GM19395 (cell line): ENCODE results near the gene TNPO1.

Source experiments
- ATAC-seq: cut with Tn5 transposase; IDR thresholded peaks from one replicate; pipeline ENCODE4 v1.9.1; 2021; ENCODE audit warnings: mild to moderate bottlenecking, moderate library complexity; ENCODE audit not compliant: unreplicated experiment

Gene TNPO1

DNA sequence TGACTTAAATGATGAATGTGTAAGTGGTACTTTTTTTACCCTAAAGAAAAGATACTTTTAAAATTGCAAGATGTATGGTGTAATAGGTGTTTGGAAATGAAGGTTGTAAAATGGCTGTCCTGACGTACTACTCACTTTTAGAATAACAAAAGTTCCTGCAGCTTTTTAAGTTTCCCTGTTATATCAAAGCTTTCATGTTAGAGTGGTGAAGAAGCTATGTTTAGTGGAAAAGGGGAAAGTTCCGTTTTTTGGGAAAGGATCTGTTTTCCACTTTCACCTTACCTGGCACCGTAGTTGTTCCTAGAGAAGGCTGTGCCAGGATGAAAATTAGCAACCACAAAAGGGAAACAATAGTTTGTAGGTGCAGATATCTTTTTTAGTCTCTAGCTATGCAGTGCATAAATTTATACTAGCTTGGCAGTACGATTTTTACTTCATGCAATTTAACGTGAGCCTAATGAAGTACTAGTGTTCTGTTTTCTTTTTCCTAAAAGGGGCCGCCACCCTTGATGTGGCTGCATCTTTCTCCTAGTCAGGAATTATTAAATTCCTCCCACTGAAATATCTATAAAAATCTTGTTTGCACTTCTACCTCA is 1.3 kb downstream of the TNPO1 start:
- ATAC-seq, result no peak

DNA sequence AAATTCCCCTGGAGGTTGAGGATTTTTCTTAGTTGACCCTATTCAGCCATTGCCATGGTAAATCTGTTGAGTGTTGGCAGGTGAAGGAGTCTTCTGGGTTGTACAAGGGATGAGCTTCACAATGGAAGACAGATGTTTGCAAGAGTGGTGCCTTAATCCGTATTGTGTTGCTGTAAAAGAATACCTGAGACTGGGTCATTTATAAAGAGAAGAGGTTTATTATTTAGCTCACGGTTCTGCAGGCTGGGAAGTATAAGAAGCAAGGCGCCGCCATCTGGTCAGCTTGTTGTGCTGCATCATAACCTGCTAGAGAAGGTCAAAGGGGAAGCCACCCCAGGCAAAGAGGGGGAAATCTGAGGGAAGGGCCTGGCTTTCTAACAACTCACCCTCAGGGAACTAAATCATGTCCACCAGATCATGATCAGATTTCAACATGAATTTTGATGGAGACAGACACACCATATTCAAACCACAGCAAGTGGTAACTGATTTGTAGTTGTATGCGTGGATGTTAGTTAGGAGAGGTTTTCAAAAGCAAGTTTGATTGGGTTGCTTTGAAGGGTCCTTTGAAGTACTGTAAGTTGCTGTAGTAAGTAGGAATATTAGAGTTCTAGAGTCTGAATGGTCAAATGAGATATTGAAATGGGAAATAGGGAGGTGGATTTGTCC is 2.5 kb downstream of the TNPO1 start:
- ATAC-seq, result no peak

DNA sequence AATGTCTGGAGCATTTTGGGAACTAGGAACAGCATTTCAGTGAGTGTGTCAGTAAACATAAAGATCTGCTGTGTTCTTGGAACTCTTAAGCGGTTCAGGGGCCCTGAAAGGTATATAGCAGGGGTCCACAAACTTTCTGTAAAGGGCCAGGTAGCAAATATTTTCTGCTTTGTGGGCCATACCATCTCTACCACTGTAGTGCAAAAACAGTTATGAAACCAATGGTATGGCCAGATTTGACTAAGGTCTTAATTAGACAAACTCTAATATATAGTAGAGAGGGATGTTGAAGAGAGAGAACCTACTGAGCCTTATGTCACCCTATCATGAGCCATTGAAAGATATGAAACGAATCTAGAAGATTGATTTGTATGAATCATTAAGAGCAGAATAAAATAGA is 5.3 kb downstream of the TNPO1 start:
- no peak for ATAC-seq

DNA sequence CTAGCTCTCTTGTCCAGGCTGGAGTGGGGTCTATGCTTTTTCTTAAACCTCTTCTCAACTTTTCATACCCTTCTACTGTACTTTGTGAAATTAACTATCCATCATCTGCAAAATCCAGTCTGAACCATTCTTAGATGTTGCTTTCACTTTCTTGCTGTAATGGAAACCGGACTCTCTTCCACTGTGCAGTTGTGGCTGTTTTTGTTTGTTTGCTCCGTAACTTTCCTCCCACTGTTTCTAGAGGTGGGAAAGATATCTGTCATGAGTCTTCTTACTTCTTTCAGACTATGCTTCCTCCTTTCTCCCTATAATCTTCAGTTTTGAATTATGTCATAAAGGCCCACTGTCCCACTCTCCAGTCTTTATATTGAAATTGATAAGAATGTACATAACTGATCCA is 6.5 kb downstream of the TNPO1 start:
- ATAC-seq, result no peak

DNA sequence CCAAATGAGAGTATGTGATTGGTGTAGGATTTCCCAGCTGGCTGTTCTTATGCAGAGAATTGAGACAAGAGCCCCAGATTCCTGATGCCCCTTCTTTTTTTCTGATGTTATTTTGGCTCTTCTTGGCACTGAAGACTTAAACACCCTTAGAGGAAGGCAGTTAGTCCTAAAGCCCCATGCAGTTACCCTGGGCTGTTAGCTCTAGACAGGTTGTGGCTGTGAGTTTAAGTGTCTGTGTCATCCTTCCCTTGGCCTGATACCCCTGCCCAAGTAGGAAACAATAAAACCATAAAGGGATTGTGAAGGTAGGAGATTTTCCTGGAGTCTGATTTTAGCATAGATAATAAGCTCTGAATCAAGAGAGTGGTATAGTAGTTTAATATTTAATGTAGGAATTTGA is 13.2 kb downstream of the TNPO1 start:
- no peak for ATAC-seq

DNA sequence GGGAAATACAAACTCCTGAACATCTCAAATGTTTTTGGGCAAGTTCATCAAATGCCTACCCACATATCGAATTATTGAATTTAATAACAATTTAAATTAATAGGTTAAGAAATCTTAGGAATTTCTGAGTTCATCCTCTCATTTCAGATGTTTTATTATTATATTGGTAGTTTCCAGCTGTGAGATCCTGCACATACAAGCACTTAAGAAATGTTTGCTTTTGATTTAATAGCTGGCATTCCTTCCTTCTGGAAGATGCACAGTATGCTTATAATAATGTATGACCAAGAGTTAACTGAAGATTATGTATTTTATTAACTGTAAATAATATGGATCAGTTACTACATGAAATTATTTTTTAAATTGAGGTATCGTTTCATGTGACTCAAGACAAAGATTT is 13.9 kb downstream of the TNPO1 start:
- ATAC-seq, result no peak

DNA sequence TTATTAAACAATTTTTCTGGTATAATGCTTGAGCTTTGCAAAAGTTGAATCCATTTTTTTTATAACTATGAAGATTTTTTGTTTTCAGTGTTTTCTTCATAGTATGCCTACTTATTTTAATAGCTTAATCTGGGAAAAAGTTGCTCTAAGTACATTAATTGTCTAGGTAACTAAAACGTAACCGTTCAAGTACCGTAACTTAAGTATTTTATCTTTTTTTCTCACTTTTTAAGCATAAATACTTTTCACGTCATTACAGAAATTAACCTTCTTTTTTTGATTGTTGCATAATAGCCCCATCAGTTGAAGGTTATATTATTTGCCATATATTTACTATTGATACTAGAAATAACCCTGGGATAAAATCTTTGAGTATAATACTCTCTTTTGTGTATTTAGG is 15.2 kb downstream of the TNPO1 start:
- no peak for ATAC-seq

DNA sequence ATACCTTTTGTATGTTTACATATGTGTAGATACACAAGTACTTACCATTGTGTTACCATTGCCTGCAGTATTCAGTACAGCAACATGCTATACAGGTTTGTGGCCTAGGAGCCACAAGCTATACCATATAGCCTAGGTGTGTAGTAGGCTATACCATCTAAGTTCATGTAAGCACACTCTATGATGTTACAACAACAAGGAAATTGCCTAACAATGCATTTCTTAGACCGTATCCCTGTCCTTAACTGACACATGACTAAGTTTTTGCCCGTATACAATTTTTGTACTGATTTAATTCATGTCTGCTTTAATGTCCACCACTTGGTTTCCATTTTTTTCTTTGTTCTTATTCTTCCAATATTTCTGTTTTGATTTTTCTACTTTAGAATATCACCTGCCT is 18.5 kb downstream of the TNPO1 start:
- no peak for ATAC-seq

DNA sequence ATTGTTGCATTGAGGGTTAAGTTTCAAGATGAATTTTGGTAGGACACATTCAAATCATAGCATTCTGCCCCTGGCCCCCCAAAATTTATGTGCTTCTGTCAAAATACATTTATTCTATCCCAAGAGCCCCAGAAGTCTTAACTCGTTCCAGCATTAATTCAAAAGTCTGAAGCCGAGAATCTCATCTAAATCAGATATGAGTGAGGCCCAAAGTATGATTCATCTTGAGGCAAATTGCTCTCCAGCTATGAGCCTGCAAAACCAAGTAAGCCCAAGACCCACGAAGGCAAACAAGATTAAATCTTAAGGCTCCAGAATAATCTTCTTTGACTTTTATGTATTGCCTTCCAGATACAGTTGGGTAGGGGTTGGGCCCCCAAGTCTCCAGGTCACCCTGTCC is 19.2 kb downstream of the TNPO1 start:
- no peak for ATAC-seq

DNA sequence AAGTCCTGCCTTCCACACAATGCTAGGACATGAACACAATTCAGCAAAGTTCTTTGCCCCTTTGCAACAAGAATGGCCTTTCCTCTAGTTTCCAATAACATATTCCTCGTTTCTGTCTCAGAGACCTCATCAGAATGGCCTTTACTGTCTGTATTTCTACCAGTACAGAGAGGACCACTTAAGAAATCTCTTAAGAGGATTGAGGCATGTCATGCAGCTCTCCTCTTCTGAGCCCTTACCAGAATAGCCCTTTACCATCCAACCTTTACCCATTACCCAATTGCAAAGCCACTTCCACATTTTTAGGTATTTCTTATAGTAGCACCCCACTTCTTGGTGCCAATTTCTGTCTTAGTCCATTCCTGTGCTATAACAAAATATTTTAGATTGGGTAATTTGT is 20.3 kb downstream of the TNPO1 start:
- ATAC-seq, result no peak

DNA sequence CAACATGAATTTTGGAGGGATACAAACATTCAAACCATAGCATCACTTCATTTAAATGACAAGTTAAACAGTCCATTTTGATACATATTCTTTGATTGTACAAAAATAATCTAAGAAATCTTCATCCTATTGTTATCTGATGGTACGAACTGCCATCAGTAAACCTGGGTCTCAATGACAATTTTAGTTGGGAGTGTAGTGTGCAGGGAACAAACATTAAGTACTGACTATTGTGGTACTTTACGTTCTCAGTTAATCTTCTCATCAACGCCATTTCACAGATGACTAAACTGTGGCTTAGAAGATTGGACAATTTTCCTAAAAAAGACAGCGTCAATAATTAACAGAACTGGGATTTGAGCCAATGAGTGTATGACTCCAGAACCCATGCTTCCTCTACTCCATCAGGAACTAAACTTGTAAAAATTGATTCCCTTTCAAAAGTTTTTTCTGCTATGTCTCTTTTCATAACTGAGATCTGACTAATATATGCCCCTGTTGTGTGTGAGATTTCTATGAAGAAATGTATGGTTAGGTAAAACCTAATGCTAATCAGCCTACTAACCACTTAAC is 21.1 kb downstream of the TNPO1 start:
- no peak for ATAC-seq

DNA sequence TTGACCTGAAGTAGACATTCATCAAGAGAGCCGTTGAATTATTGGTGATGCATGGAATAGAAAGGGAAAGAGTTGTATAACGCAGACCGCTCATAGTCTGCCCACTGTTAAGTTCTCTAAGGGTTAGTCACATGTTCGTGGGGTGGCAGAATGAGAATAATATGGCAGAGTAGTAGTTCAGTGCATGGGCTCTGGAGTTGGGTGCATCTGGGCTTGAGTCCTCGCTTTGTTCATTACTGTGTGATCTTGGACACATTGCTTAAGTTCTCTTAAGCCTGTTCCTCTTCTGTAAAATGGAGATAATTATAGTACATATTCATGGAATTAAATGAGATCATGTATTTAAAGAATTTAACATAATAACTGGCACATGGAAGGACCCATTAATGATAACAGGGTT is 23.6 kb downstream of the TNPO1 start:
- no peak for ATAC-seq

DNA sequence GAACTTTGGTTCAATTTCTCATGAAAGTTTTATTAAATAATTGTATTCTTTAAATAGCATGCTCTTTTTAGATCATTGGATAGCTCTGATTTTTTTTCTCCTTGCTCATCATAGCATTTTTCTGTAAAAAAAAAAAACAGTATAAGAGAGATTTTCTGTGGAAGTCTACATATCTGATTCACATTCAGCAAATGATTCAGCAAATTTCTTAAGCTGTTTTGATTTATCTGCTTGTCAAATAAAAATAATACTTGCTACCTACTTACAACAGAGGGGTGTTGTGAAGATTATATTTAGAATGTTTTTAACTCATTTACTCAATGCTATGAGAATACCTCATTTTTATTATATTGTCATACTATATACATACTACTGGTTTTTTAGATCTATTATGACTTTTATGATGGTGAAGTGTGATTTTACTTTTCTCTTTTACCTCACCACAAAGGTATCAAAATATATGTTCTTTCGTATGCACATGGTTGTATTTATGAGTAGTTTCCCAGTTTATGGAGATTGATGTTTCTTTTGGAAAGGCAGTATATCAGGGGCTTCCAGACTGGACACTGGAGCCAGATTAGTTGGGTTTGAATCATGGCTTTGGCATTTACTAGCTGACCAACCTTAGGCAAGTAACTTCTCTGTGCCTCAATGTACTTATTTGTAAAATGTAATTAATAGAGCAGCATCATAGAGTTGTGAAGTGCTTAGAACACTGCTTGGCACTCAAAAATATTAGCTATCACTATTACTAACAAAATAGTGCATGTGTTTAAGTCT is 25.5 kb downstream of the TNPO1 start:
- ATAC-seq, result no peak

DNA sequence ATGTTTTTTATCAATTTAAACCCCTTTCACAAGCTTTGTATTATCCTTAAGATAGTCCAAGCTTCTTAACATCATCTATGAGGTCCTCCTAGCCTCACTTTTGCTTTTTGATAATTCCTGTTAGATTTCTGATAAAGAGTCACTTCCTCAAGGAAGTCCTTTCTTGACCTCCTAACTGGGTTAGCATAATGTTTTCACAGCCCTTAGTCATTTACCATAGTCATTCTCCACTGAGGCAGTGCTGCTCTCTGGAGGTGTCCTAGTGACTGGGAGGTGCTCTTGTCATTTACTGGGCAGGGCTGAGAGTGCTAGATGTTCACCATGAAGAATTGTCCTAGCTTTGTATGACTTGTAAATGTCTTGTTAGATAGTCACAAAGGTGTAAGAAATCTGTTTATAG is 26.4 kb downstream of the TNPO1 start:
- ATAC-seq, result no peak

DNA sequence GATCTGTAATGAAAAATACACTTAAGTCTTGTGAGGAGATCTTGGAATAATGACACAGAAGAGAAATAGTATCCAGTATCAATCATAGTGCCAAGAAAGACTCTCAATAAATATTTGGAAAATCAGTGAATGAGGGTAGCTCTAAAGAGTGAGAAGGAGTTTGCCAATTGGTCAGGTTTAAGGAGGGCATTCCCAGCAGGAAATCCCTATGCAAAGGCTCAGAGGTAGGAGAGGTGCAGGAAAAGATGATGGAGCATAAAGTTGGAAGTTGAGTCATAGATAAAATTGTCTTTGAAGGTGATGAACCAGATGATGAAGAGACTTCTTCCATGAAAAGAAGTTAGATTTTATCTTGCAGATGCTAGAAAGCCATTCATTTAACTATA is 27.8 kb downstream of the TNPO1 start:
- ATAC-seq, result no peak

DNA sequence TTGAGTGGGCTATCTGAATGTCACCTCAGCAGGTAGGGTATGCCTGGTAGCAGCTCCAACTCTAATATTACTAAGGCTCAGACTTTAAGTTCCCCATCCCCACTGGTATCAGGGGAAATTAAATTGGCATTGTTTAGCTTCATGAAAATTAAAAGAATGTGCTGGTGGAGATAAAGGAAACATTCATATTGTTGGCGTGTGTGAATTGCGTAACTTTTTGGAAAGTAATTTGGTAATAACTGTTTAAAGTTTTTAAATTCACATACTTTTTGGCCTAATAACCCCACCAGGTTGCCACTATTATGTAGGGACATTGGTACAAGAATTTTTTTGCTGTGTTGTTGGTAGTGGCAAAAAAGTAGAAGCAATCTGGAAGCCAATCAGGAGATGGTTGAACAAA is 29.4 kb downstream of the TNPO1 start:
- no peak for ATAC-seq

DNA sequence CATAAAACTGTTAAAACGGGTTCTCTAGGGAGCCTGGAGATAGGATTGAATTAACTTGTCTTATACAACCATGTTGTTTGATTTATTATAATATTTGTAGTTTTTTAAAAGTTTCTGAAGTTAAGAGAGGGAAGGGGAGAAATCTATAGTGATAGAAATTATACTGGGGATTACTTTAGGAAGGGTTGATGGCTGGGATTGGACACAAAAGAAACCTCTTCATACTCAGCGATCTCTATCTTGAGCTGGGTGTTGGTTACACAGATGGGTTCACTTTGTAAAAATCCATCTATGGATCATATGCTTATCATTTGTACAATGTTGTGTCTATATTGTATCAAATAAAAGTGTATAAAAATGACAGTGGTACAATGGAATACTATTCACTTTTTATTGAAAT is 30.0 kb downstream of the TNPO1 start:
- no peak for ATAC-seq

DNA sequence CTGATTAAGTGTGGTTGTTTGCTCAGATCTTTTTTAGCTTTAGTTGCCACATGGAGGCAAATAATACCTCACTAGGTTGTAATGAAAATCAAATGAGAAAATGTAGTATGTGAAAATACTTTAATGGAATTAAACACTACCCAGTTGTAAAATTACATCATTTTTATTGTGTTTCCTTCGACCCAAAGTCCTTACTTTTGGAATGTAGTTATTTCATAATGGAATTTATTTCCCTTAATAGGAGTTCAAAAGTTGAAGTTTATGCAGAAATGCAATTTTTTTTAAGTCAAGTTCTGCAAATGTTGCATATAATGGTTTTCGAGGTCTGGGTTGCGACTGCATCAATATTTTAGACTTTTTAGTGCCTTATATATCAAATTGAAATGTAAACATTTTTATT is 31.0 kb downstream of the TNPO1 start:
- ATAC-seq, result no peak

DNA sequence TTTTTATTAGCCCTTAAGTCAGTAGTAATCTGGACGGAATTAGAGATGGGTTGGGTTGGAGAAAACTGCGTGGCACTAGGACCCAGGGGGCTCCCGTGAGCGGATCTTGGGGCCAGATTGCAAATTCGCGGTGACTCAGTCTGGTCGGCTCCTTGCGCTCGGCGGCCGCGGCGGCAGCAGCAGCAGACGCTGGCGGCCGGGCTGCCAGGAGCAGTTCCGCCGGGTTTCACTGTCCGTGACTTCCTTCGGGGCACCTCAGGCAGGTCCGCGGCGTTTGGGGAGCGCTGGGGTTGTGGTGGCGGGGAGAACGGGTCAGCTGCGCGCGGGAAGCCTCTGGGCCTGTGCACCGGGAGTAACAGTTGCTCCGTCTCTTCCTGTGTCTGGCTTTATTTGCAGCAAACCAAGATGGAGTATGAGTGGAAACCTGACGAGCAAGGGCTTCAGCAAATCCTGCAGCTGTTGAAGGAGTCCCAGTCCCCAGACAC is 31.6 kb downstream of the TNPO1 start:
- ATAC-seq, result peak; percentile 86

DNA sequence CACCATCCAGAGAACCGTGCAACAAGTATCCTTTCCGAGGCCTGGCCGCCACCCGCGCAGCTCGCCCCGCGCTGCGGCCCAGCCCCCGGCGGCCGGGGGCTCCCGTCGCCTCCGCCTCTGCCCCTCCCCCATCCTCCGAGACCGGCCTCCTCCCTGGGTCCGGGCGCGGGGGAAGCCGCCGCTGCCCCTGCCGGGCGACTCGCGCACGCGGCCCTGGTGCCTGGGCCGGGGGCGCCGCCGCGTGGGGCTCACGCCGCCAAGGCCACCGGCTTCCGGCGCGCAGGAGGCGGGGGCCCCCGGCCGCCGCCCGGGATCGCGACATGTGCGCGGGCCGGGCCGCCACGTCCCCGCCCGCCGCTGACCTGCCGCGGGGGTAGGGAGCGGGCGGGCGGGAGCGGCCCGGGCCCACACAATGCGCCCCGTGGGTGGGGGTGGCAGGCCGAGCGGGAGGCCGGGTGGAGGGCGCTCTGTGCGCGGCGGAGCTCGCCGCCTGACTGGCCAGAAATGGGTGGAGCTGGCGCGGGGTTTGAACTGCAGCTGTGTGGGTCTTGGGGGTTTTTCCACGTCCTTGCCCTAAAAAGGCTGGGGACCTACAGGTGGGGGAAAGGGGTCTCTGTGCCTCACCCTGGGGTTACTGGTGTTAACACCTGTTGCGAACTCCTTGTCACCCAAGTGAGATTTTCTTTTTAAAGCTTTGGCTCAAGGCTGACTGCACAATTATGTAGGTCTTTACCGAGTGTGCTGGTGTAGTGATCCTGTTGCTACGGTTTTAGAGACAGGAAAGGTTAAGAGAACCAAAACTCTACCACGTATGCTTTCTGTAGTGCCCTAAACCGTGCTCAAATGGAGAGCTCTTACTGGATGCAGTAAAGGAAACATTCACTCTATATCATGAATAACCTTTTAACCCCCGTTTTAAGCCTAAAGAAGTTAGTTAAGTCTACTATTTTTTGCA is 32.3 kb downstream of the TNPO1 start:
- ATAC-seq, result peak; percentile 53

DNA sequence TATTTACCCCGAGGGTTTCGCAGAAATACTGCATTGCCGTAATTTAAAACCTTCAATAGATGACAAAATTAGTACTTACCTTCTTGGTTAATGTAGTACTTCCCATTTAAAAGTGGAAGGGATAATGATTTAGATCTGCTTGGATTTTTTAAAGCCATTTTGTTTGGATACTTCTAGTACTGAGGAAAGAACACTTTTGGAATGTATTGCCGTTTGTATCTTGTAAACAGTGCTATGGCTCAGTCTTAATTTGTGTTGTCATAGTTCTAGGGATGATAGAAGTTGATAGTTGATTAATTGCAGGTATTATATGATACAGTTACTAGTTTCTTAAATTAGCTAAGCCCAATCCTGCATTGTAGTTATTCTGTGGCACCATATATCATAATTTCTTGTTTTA is 33.1 kb downstream of the TNPO1 start:
- no peak for ATAC-seq
